PFSK-1 (cell line): ENCODE data around the gene DNASE1L2.

Source experiments
- FOXP2 ChIP-seq: optimal IDR thresholded peaks from 2 replicates; pipeline ENCODE3; 2011; ENCODE audit warnings: borderline replicate concordance, control low read depth, inconsistent platforms; ENCODE audit not compliant: insufficient read depth; ENCODE audit errors: extremely low read length, extremely low read depth
- POLR2AphosphoS5 ChIP-seq: IDR thresholded peaks from 2 replicates; pipeline ENCODE4 v1.6.1; 2012; ENCODE audit warnings: low read depth, mild to moderate bottlenecking, control low read depth, low read length, moderate library complexity
- SIN3A ChIP-seq: IDR thresholded peaks from 2 replicates; pipeline ENCODE4 v1.6.1; 2012; ENCODE audit warnings: mild to moderate bottlenecking, low read length, moderate library complexity, borderline replicate concordance; ENCODE audit not compliant: insufficient read depth
- TAF1 ChIP-seq: IDR thresholded peaks from 2 replicates; pipeline ENCODE4 v1.6.1; 2012; ENCODE audit warnings: low read length, control low read depth, borderline replicate concordance; ENCODE audit not compliant: insufficient read depth
- TF ChIP-seq, protein P1 (sequence below), 2 experiments: IDR thresholded peaks; 2 replicates each; pipeline versions ENCODE4 v1.6.1 to v1.8.0; 2011 to 2012; ENCODE audit warnings: low read depth in 2 of 2, low read length in 2 of 2, control low read depth in 1 of 2, inconsistent platforms in 1 of 2, mild to moderate bottlenecking in 1 of 2, moderate library complexity in 1 of 2; ENCODE audit not compliant: insufficient read depth in 1 of 2

DNASE1L2 gene

DNA sequence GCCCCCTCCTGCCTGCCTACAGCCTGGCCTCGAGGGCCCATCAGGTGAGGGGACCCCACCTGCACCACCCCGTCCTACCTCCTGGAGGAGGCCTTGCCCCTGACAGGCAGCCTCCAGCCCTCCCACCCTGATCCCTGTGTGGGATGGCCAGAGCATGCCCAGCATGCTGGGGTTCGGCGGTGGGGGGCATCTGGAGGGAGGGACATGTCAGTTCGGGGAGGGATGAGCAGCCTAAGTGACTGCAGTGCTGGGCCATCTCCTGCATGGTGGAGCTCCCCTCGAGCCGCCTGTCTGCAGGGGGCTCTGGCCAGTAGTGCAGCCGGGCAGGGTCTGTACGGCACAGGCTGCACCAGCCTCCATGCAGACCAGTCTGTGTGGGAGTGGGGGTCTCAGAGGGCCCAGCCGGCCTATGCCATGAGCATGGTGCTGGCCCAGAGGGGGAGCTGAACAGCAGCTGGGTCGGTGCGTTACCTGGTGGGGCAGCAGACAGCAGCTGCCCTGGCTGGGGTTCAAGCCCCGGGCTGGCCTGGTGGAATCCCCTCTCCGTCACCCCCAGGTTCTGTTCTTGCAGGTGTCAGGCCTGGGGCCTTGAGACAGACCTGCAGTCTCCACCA, 35.7 kb downstream of the DNASE1L2 start:
- TF ChIP-seq, protein P1, sequence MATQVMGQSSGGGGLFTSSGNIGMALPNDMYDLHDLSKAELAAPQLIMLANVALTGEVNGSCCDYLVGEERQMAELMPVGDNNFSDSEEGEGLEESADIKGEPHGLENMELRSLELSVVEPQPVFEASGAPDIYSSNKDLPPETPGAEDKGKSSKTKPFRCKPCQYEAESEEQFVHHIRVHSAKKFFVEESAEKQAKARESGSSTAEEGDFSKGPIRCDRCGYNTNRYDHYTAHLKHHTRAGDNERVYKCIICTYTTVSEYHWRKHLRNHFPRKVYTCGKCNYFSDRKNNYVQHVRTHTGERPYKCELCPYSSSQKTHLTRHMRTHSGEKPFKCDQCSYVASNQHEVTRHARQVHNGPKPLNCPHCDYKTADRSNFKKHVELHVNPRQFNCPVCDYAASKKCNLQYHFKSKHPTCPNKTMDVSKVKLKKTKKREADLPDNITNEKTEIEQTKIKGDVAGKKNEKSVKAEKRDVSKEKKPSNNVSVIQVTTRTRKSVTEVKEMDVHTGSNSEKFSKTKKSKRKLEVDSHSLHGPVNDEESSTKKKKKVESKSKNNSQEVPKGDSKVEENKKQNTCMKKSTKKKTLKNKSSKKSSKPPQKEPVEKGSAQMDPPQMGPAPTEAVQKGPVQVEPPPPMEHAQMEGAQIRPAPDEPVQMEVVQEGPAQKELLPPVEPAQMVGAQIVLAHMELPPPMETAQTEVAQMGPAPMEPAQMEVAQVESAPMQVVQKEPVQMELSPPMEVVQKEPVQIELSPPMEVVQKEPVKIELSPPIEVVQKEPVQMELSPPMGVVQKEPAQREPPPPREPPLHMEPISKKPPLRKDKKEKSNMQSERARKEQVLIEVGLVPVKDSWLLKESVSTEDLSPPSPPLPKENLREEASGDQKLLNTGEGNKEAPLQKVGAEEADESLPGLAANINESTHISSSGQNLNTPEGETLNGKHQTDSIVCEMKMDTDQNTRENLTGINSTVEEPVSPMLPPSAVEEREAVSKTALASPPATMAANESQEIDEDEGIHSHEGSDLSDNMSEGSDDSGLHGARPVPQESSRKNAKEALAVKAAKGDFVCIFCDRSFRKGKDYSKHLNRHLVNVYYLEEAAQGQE (IDR thresholded peaks at IDR 0.05; ENCODE audit: insufficient read depth in 1 of 2, low read depth in 2 of 2, low read length in 2 of 2): no peak
- TF ChIP-seq POLR2AphosphoS5 (no peak), SIN3A (no peak), FOXP2 (no peak), TAF1 (no peak)

DNA sequence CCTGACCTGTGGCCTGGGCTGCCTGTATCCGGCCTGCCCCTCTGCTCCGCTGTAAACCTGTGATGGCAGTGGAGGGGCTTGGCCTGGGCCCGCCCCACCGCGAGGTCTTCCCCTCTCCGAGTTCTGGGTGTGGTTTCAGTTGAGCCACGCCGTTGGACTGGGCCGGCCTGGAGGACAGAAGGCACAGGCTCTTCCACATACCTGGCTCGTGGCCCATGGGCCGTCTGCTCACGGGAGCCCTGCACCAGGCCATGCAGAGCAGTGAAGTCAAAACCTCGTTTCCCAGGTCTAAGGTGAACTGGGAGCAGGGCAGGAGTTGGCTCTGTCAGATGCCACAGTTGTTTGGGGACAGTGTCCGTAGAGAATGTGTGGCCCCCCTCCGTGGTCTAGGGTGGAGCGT, 37.2 kb downstream of the DNASE1L2 start:
- no peak for TF ChIP-seq FOXP2

DNA sequence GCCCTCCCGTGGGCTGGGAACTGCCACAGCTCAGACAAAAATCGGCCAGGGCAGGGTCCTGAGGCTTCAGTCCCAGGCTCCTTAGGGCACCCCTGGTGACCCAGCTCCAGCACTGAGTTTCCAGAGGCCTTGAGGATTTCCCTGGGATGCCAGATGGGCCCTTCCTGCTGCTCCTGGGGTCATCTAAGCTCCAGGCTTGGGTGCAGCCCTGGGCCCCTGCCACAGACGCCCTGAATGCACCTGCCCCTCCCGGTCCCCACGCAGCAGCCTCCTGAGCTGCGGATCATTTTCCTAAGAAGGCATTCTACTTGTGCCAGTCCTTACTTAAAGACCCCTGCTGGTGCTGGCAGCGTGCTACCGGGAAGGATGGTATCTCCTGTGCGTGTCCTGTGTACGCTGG, 37.7 kb downstream of the DNASE1L2 start:
- TF ChIP-seq FOXP2 (no peak), TAF1 (no peak), SIN3A (no peak), POLR2AphosphoS5 (no peak)
- TF ChIP-seq, protein P1 (IDR thresholded peaks at IDR 0.05; ENCODE audit: insufficient read depth in 1 of 2, low read depth in 2 of 2, low read length in 2 of 2): no peak

DNA sequence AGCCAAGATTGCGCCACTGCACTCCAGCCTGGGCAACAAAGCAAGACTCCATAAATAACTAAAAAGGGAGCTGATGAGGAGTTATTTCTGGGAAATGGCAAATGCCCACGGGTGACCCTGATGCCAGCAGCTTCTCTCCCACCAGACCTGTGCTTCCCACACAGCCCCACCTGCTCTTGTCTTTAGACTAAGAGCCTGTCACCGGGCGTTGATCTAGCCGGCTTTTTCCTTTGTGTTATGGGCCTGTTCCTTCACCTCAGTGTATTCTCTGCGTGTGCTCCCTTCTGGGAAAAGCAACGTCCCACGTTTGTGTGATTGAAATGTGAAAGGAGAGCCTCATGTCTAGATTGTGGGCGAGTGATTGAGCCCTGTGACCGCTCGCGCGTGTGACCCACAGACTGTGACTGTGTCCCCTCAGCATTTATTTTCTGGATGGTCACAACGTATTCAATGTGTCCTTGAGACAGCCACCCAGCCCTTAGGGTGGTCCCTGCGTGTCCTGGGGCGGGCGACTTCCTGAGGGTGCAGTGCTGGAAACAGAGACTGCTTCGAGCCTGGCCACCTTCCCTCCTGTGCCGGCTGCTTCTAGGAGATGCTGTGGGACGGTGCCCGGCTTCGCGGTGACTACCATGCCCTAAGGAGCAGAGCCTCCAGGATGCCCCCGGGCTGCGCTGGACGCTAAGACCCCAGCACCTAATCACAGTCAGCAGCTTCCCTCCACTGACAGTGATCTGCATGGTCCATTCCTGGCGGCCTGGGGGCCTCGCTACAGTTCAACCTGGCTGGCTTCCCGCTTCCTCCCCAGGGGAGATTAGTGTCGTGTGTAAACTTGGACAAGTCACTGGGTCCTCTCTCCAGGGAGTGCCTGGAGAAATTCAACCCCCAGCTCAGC, 39.5 kb downstream of the DNASE1L2 start:
- TF ChIP-seq TAF1: no peak

DNA sequence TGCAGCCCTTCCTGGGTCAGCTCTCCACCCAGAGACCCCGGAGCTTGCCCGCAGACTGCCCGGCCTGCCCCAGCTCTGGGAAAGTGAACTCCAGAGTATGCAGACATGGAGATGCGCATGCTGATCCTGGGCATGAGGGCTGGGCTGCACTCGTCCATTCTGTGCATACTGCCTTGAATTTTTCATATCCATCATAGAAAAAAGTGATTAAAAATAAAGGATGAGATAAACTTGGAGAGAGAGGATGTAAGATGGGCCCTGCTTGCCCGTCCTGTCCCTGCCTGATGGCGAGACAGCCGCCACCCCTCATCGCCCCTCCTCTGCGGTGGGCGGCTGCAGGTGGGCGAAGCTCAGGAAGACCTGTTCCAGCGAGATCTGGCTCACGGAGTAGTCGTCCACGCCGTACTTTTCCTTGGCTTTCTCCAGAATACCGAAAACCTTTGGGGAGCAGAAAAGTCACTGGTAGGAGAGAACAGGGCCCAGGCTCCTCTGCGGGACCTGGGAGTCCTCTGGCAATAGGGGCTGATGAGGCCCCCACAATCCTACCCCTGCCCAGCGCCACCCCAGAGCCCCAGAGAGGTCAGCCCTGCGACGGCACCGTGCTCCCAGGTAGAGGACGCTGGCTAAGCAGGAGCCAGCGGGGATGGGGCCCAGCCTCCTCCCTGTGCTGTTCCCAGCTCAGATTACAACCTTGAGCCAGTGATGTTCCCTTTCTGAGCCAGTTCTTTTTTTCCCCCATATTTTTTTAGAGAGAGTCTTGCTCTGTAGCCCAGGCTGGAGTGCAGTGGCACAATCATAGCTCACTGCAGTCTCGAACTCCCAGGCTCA, 40.3 kb downstream of the DNASE1L2 start:
- TF ChIP-seq TAF1 (no peak), FOXP2 (no peak), SIN3A (no peak), POLR2AphosphoS5 (no peak)
- TF ChIP-seq, protein P1 (IDR thresholded peaks at IDR 0.05; ENCODE audit: insufficient read depth in 1 of 2, low read depth in 2 of 2, low read length in 2 of 2): no peak

DNA sequence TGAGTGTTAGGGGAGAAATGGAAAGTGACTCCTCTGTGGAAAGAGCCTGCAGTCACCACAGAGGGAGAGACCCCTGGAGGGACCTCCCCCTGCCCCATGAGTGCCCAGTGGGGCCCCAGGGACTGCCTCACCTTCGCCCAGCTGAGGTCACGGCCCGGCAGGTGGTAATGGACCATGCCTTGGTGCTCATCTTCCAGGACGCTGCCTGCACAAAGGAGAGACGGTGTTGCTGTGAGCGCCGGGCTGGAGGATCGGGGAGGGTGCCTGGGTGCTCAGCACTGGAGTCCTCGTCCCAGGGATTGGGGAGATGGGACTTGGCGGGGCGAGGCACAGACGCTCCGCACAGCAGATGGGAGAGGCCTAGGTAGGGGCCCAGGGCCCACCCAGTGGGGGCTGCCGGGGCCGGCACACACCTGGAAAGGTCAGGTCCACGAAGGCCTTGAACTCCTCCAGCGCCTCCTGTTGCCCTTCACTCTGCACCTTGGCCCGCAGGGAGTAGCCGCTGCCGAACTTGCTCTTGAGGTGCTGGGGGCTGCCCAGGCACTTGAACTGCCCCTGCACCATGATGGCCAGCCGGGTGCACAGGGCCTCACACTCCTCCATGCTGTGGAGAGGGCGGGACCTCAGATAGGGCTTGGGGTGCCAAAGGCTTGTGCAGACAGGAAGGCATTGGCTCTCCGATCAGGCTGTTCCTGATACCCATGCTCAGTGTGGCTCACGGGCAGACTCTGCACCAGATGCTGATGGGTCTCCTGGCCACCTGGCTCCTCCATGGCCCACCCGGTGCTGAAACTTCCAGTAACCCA, 41.4 kb downstream of the DNASE1L2 start:
- TF ChIP-seq, protein P1 (IDR thresholded peaks at IDR 0.05; ENCODE audit: insufficient read depth in 1 of 2, low read depth in 2 of 2, low read length in 2 of 2): no peak
- TF ChIP-seq FOXP2 (no peak), POLR2AphosphoS5 (no peak), TAF1 (no peak), SIN3A (no peak)
